Right atrium auricular region (tissue), 2 donors: ENCODE measurements around the gene FAM219A. TPM values are rescaled to one million over a fixed set of nuclear protein-coding genes. Genes with fewer than 3 reads are reported as not detected.

Experiments
- DNase-seq: peaks from one replicate; pipeline ENCODE4 v3.0.0-alpha.2; 2019; ENCODE audit warnings: low spot score
- H3K27ac ChIP-seq, 2 donors: fragments of 200-600 bp; sonication (generic); 1 replicate in 1 of 2; 2 replicates in 1 of 2; pipeline ENCODE4 v1.5.1; 2016 to 2019
- H3K27me3 ChIP-seq, 2 donors: fragments of 200-600 bp; sonication (generic); one replicate each; pipeline versions ENCODE4 v1.5.1 to v1.6.0; 2017 to 2019
- H3K36me3 ChIP-seq: fragments of 200-600 bp; sonication (generic); one replicate; pipeline ENCODE4 v1.5.1; 2016
- H3K4me1 ChIP-seq, 2 donors: fragments of 200-600 bp; sonication (generic); one replicate each; pipeline versions ENCODE4 v1.5.1 to v1.6.0; 2017 to 2019
- H3K4me3 ChIP-seq, 2 donors: fragments of 200-600 bp; sonication (generic); 1 replicate in 1 of 2; 2 replicates in 1 of 2; pipeline ENCODE4 v1.5.1; 2017 to 2019; ENCODE audit warnings: mild to moderate bottlenecking in 1 of 2, moderate library complexity in 1 of 2
- H3K9me3 ChIP-seq, 2 donors: fragments of 200-600 bp; sonication (generic); one replicate each; pipeline ENCODE4 v1.5.1; 2019
- CTCF ChIP-seq, 2 donors: fragments of 200-600 bp; sonication (generic); IDR thresholded peaks; one replicate each; pipeline ENCODE4 v1.5.1; 2019; ENCODE audit warnings: antibody characterized with exemption in 2 of 2
- total RNA-seq, 2 donors: library from RNA; depleted of rRNA; stranded (reverse); fragments of >200 nt; gene quantifications; one replicate each; pipeline ENCODE4 v1.1.0, GENCODE V29; 2016

The FAM219A gene
- total RNA-seq, 2 donors from 2014 or later, result 10.5 to 19.9 TPM

GRCh38 chr9:34408173-34408572, 50.2 kb downstream of the FAM219A start:
- DNase-seq, result no peak
- peaks cover 21% of the 10 kb centered on the region for H3K36me3 ChIP-seq

GRCh38 chr9:34406219-34406618, 52.2 kb downstream of the FAM219A start:
- no peak for DNase-seq
- Histone ChIP-seq H3K4me1 (no peaks in the 10 kb centered on the region), H3K9me3 (no peaks in the 10 kb centered on the region), H3K4me3 (no peak overlapping the region), H3K27me3 (no peaks in the 10 kb centered on the region), H3K36me3 (peaks cover 41% of the 10 kb centered on the region), H3K27ac (no peak overlapping the region)
- no peak for TF ChIP-seq CTCF (IDR thresholded peaks at IDR 0.05)

More at GRCh38 chr9:34408173-34408572, 50.2 kb downstream of the FAM219A start:
- no peak overlapping the region for H3K4me3 ChIP-seq
- H3K27me3 ChIP-seq, result no peaks in the 10 kb centered on the region
- H3K9me3 ChIP-seq, result no peaks in the 10 kb centered on the region
- TF ChIP-seq CTCF (IDR thresholded peaks at IDR 0.05), result no peak
- H3K27ac ChIP-seq, result no peak overlapping the region
- H3K4me1 ChIP-seq, result no peaks in the 10 kb centered on the region

GRCh38 chr9:34405719-34406118, 52.7 kb downstream of the FAM219A start:
- no peak for DNase-seq

GRCh38 chr9:34403554-34404380, 54.6 kb downstream of the FAM219A start:
- TF ChIP-seq CTCF (IDR thresholded peaks at IDR 0.05), result peak; percentile 90 to 96
- no peaks in the 10 kb centered on the region for H3K9me3 ChIP-seq
- H3K27ac ChIP-seq, result no peak overlapping the region
- peaks cover 63% of the 10 kb centered on the region for H3K36me3 ChIP-seq
- peak; percentile 84 for DNase-seq
- no peaks in the 10 kb centered on the region for H3K27me3 ChIP-seq
- H3K4me1 ChIP-seq, result no peaks in the 10 kb centered on the region
- no peak overlapping the region for H3K4me3 ChIP-seq

More at GRCh38 chr9:34405719-34406118, 52.7 kb downstream of the FAM219A start:
- H3K27ac ChIP-seq, result no peak overlapping the region
- H3K4me3 ChIP-seq, result no peak overlapping the region
- H3K9me3 ChIP-seq, result no peaks in the 10 kb centered on the region
- no peak for TF ChIP-seq CTCF (IDR thresholded peaks at IDR 0.05)
- H3K36me3 ChIP-seq, result peaks cover 46% of the 10 kb centered on the region
- H3K4me1 ChIP-seq, result no peaks in the 10 kb centered on the region
- no peaks in the 10 kb centered on the region for H3K27me3 ChIP-seq

GRCh38 chr9:34400686-34401602, 57.4 kb downstream of the FAM219A start:
- peaks cover 63% of the 10 kb centered on the region for H3K36me3 ChIP-seq

More at GRCh38 chr9:34400686-34401602, 57.4 kb downstream of the FAM219A start:
- Histone ChIP-seq H3K27ac (no peak overlapping the region), H3K4me3 (no peak overlapping the region), H3K27me3 (no peaks in the 10 kb centered on the region), H3K4me1 (no peaks in the 10 kb centered on the region), H3K9me3 (no peaks in the 10 kb centered on the region)
- no peak for TF ChIP-seq CTCF (IDR thresholded peaks at IDR 0.05)
- DNase-seq, result no peak
